DMS 273 (cell line): Measurements from ENCODE around the gene DNAJB2.

Experiments
- DNase-seq: peaks from one replicate; lab custom pipeline; 2025; ENCODE audit not compliant: unreplicated experiment; lab: John Stamatoyannopoulos, UW

Gene DNAJB2

DNA sequence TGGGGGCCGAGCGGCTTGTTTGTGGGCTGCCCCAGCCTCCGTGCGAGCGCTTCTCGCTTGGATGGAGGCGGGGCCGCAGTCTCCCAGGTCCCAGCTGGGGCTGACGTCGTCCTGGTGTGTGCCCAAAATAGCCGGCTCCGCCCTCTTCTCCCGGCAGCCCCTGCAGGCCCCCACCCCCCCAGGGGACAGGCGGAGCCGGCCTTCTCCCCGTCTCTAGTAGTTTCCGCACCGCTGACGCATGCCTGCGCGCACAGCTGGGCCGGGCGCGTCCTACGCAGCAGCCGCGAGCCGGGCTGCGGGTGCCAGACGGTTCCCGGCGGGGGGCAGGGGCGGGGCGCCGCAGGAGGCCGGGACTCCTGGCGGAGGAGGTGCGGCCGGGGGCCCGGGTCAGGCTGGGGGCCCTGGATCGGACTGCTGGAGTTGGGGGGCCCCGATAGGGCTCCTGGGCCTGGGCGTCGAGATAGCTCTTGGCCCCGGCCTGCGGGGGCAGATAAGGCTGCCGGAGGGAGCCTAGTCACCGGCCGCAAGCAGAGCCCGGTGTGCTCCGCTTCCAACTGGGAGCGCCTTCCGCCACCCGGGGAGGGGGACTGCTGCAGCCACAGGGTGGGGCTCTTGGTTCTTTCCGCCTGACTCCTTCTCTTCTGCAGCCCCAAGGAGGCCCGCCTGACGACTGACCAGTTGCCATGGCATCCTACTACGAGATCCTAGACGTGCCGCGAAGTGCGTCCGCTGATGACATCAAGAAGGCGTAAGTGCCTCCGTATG is at the start of gene DNAJB2:
TSS of gene DNAJB2 (plus strand) at position 216 of the 765 bp plus-strand sequence. CDS start at position 684, 468 bp downstream.
- peak; percentile 99 for DNase-seq

DNA sequence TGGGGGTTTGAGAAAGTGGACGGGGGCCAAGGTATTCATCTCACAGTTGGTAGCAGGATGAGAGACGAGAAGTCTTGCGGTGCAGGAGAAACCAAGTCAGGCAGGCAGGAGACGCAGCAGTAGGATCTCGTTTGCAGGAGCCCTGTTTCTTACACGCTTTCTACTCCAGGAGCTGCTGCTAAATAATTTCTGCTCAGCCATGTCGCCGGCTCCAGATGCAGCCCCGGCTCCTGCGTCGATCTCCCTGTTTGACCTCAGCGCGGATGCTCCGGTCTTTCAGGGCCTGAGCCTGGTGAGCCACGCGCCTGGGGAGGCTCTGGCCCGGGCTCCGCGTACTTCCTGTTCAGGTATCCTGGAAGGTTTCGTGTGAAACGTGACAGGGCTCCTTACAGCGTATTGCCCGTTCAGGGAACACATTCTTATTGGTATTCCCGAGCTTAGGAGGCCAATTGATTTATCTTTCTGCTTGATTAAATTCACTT is 49.1 kb upstream of the DNAJB2 start:
- DNase-seq = peak; percentile 76

DNA sequence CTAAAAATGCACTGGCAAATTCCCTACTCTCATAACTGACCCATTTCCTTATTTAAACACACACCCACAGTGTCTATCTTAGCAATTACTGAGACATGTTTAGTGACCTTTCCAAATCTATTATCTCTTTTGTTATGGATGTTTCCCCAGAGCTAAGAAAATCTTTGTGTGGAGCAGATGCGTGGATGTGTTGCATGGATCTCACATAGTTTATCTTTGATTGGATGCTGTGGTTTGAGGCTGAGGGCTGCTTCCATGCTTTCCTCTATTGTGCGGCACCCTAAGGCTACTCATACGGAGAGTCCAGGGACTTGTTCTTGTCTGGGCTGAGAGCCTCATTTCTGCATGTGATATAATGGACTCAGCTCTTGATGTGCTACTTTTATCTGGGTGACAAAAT is 44.8 kb upstream of the DNAJB2 start:
- no peak for DNase-seq

DNA sequence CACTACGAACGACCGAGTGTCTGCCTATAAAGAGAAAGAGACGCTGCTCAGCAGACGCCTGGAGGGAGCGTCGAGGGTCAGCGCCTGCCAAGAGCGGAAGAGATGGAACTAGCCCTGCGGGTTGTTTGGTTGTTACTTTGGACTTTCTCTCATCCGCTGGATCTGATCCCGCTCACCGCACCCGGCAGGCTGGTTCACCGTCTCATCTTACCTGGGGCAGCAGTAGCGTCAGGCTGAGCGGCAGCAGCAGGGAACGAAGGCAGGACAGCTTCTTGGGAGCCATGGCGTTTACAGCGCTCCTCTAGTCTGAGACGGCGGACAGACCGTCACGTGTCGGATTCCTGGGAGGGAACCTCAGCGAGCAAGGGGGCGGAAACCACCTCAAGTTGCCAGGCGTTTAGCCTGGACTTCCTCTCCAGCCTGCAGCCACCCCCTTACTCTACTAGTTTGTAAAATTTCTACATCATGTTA is 35.8 kb upstream of the DNAJB2 start:
- DNase-seq = no peak

DNA sequence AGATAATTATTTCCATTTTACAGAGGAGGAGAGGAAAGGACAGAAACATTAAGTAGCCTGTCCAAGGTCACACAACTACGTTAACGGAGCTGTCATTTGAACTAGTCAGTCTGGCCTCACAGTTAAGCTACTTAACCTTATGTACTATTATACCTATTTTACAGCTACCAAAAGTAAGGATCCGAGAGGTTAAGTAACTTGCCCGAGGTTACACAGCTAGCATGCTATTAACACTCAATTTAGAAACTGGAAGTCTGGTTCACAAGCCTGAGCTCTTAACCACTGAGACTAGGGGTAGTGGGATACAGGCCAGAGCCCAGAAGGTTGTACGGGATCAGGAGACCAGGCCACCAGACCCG is 34.4 kb upstream of the DNAJB2 start:
- no peak for DNase-seq

DNA sequence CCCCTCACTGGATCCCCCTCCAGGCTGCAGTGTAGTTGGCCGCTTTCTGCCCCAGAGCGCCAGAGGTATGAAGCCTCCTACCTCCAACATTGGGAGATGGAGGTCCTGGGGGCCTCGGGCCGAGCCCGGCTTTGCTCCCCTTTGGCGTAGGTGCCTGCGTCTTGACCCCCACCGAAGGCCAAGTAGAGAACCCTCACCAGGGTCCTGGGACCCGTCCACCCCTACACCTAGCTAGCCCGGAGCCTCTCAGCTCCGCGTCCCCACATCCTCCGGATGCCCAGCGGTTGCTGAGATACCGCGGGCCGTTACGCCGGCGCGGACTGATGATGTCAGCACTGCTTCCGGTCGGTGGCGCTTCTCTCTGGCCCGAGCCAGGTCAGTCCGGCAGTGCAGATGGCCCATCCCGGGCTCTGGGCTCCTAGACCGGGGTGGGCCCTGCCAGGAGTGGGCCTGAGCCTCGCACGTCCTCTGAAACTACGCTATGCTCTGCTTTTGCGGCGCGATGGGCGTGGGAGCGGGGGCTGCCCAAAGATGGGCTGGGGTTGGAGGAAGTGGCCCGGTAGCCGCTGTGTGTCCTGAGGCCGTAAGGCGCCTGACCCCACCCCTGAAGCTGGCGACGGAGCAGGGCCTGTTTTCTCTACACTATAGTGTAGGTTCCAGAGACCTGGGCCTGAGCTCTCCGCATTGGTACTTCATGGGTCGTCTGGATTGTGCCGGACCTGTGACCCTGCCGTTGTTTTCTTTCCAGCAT is 33.8 kb upstream of the DNAJB2 start, which contains the start of the genes GLB1L and STK16:
TSS of gene GLB1L (minus strand) at position 297 of the 751 bp plus-strand sequence. CDS start 1,871 bp downstream, outside the sequence.
TSS of gene STK16 (plus strand) at position 332 of the 751 bp plus-strand sequence. CDS start 521 bp downstream, outside the sequence.
- peak; percentile 96 for DNase-seq

DNA sequence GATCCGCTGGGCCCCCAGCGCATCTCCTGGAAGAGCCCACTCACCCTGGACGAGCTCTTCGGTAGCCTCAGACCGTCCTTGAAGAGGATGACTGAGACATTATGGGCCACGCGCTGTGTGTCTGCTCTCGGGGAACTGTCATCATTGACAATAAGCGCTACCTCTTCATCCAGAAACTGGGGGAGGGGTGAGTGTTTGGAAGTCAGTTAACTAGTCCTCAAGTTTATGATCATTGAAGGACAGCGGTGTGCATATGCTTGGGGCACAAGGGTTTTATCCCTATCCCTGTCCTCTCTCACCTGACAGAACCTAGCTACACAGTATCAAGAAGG is 33.3 kb upstream of the DNAJB2 start:
- DNase-seq = peak; percentile 37

DNA sequence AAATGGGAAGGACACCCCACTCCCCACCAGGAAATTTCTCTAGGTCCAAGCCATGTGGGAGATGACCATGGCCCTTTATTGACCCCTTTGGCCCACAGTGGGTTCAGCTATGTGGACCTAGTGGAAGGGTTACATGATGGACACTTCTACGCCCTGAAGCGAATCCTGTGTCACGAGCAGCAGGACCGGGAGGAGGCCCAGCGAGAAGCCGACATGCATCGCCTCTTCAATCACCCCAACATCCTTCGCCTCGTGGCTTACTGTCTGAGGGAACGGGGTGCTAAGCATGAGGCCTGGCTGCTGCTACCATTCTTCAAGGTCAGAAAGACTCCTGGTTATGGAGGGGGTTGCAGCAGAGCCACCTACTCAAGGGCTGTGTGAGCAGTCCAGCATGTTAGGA is 32.6 kb upstream of the DNAJB2 start:
- no peak for DNase-seq

DNA sequence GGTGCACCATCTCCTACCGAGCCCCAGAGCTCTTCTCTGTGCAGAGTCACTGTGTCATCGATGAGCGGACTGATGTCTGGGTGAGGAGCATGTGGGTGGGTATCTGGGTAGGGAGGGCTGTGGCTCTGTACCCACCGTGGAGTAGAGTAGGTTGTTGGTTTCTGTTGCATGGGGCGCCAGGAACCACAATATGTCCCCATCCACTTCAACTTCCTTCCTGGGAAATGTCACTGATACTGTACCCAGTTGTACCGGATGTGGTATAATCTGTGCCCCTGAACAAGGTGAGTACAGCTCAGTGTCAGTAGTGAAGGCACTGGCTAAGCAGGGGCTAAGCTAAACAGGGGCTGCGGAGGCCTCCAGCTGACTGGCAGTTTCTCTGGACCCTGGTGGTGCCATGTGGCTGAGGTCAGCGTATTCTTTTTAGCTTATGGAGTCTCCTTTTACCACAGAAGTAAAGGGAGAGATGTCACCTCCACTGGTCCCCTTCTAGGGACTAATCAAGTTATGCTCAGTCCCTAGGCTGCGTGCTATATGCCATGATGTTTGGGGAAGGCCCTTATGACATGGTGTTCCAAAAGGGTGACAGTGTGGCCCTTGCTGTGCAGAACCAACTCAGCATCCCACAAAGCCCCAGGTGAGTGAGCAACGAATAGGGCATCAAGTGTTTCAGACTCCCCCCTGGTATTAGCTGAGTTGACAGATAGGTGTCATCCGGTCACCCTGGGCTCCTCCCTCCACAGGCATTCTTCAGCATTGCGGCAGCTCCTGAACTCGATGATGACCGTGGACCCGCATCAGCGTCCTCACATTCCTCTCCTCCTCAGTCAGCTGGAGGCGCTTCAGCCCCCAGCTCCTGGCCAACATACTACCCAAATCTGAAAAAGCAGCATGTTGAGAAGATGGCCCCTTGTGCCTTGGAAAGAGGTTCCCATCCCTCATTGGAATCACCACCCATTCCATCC is 31.2 kb upstream of the DNAJB2 start:
- no peak for DNase-seq

DNA sequence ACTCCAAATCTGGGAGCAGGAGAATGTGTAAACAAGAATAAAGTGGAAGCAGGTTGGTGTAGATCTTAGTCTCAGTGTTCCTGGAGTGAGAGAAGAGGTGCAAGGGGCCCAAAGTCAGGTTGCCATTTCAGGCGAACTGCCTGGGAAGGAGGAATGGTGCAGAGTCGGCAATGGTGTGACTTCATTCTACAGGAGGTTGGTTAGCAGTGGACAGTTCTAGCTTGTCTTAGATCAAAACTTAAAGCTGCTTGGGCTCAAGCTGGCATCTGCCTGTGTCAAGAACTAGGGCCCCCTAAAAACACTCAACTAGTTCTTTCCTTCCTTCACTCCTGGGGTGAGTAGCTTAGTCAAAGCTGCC is 30.3 kb upstream of the DNAJB2 start:
- peak; percentile 59 for DNase-seq

DNA sequence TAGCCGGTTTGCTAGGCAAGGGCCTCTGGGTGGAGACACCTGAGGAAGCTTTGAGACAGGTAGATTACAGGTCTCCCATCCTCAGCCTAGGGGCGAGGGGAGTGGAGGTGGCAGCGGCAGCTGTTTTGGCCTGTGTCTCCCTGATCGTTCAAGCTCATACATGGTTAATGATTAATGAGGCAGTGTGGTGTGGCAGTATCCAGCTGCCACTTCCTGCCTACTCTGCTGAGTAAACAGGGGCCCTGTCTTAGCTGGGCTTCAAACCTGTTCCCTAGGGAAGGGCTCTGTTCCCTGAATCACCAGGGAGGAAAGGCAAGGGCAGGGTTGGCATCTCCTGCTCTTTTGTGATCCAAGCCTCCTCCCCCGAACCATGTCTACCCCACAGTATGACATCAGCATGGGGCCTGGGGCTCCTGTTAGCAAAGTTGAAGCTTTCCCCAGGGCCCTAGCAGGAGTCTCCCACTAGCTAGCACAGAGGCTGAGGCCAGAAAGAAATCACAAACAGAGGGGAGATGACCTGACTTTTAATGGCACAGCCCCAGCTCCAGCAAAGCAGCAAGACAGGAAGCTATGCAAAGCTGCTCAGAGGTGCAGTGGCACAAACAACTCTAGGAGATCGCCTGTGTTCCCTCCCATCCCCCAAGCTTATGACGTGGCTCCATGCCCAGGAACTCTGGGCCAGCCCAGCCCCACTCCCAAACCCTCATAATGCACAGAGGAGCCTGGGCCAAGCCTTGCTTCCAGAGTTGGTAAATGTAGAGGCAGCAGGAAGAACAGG is 29.8 kb upstream of the DNAJB2 start:
- peak; percentile 94 for DNase-seq

DNA sequence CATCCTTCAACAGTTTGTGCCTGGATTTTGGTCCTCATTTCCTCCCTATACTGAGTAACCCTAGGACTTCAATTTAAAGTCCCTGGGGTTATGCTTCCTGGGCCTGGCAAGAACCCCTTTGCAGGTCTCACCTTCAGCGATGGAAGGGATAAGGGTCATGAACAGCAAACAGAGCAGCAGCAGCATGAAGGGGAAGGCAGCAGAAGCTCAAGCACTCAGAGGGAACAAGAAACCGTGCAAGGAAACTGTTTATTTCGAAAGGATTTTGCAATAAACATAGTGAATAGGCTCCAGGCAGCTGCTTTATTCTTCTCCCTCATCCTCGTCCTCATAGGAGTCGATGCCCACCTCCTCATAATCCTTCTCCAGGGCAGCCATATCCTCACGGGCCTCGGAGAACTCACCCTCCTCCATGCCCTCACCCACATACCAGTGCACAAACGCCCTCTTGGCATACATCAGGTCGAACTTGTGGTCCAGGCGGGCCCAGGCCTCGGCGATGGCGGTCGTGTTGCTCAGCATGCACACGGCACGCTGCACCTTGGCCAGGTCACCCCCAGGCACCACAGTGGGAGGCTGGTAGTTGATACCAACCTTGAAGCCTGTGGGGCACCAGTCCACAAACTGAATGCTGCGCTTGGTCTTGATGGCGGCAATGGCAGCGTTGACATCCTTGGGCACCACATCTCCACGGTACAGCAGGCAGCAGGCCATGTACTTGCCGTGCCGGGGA is 29.0 kb upstream of the DNAJB2 start:
- DNase-seq = peak; percentile 44

DNA sequence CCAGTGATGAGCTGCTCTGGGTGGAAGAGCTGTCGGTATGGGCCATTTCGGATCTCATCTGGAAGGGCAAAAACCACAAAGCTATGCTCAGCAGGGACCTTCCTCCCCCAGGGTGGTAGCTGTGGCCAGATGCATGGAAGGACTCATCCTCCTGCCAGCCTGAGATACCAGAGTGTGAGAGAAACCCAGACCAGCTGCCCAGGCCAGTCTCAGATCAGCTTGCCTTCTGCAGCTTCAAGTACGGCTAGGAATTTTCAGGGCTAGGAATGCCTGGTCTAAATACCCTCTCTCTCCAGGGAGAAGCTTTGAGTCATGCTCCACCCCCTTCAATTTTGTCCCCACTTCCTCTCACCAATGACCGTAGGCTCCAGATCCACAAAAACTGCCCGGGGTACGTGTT is 27.5 kb upstream of the DNAJB2 start:
- peak; percentile 48 for DNase-seq

DNA sequence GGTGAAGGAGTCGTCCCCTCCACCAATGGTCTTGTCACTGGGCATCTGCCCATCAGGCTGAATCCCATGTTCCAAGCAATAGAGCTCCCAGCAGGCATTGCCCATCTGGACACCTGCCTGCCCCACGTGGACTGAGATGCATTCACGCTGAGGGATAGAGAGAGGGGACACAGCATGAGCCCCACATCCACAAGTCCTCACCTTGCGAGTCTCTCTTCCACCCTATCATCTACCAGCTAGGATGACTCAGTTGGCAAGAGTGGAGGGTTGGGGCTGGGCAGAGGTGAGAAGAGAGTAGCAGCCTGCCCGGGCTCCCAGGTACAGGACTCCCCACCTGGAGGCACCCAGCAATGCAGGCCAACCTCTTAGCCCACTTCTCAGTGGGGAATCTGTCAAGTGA is 27.1 kb upstream of the DNAJB2 start:
- DNase-seq = peak; percentile 48

DNA sequence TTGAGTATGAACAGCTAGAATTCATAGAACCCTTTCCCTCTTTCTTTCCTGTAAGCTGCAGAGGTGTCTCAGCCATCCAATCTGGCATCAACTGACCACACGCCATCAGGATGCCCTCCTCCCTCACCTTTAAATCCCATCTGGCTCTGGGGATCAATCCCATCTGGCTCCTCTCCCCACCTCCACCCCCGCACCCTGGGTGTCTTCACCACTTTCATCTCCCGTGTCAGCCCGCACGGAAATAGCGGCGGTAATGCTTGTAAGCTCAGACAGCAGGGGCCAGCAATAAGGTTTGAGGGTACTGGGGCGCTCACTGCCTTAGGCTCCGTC is 26.6 kb upstream of the DNAJB2 start:
- peak; percentile 81 for DNase-seq

DNA sequence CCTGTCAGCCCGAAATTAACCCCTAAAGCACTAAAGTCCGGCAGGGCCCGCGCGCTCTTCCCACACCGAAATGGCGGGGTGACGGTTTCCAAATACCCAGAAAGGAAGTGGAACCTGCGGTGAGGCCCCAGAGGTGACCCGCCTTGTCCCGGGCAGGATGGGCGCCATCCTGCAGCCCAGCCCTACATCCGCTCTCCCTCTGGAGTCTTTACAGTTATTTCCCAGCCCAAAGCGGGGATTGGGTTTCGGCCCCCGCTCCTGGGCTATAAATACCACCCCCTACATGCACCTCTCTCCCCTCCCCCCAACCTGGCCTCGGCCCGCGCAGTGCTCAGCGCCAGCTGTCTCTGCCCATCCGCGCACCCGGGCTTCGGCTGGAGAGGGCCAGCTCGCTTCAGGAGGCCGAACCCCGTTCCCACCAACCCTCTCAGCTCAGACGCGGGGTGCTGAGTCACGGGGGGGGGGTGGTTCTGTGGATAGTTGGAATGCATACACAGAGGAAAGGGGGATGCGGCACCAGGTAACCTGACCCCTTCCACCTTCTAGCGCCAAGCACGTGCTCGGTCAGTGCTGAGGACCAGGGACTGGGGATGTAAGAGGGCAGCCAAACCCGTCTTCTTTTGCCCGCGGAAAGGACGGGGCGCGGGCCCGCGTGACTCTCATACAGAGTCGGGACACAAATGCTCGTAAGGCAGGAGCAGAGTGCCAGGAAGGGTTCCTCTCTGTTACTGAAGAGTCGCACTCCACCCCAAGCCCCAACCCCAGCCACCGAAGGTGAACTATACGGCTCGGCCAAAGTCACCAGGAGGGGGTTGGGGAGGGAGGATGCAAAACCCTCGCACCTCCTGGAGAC is 26.0 kb upstream of the DNAJB2 start, which contains the start of gene TUBA4B:
TSS of gene TUBA4B (plus strand) at position 344 of the 853 bp plus-strand sequence. CDS start at position 509, 165 bp downstream.
- DNase-seq = peak; percentile 89

DNA sequence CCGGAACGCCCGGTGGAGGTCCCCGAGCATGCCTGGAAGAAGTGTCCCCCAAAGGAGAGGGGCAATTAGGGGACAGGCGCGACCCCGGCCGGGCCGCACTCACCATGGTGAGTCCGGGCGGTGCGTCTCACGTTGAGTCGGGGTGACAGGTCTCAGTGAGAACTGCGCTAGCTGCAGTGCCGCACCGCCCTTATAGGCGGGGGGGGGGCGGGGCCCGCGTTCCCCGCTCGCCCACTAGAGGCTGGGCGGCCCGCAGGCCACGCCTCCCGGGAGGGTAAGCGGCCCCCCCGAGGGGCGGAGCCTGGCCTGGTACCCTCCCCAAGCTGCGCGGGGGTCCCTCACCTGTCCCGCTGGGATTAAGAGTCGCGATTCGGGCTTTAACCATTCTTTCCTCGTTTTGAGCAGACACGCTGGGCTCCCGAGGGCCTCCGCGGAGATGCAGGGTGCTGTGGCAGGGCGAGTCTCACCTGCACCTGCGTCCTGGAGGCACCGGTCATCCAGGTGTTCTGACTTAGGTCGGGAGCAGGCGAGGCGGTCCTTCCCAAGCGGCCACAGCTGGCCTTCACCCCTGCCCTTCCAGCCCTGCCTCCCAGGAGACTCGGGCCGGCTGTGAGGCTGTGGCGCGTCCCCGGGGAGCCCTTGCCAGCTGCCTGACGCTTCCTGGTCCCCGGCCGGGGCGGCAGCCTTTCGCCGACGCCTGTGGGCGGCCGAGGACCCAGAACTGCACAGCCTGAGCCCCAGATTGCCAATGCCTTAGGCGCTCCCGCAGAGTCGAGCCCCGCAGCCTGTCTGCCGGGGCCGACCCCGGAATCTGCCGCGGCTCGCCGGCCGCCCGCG is 25.2 kb upstream of the DNAJB2 start, which contains the start of gene TUBA4A:
TSS of gene TUBA4A (minus strand) at position 166 of the 837 bp plus-strand sequence. CDS start at position 106, 60 bp downstream.
- peak; percentile 95 for DNase-seq
